GM18861 (cell line): ENCODE results near the gene DMBX1.

Experiments used
- ATAC-seq: cut with Tn5 transposase; IDR thresholded peaks from one replicate; pipeline ENCODE4 v1.9.1; 2021; ENCODE audit not compliant: unreplicated experiment

DMBX1 gene

GRCh38 chr1:46523496-46524353 lies 34.1 kb downstream of the DMBX1 start:
- no peak for ATAC-seq

DNA sequence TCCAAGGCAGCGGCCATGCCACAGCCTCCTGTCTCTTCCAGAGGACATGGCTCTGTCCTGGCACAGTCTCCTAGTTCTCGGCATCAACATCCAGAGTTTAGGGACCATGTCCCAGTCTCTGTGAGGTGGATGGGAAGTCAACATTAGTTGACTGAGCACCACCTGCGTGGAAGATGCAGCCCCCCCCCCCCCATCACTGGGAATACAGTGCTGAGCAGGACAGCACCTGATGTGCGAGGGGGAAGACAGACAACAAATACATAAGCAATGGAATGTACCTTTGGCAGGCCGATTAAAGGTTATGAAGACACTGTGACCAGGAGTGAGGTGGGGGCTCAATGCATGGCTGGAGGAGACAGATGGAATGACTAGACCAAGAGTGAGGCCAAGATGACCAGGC lies 35.2 kb downstream of the DMBX1 start:
- no peak for ATAC-seq

DNA sequence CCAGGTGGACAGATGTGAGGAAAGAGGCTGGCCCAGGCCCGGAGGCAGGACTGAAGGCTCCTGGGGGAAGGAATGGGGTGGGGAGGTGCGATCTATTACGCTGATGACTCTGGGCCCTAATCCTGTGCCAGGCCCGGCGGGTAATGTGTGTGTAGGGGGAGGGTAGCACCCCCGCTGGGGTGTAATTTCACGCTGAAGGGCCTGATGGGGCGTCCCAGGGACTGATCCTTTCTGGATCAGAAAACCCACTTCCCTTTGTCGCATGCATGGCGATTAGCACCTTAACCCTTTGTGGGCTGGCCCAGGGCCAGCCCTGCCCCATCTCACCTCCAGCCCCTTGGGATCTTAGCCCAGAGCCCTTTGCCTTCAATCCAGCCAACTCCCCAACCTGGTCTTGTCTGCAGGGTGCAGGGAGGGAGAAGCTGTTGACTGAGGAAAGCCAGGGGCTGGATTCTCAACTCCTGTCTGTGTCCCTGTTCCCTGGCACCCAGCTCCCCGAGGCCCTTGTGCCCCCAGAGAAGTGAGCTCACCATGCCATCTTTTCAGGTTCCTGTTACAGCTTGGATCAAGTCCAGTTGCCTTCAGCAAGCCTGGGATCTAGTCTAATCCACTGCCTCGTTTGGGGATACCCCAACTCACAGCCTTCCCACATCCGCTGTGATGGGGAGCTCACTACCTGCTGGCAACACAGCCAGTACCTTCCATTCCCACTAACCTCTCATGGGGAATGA lies 35.8 kb downstream of the DMBX1 start:
- ATAC-seq = no peak

DNA sequence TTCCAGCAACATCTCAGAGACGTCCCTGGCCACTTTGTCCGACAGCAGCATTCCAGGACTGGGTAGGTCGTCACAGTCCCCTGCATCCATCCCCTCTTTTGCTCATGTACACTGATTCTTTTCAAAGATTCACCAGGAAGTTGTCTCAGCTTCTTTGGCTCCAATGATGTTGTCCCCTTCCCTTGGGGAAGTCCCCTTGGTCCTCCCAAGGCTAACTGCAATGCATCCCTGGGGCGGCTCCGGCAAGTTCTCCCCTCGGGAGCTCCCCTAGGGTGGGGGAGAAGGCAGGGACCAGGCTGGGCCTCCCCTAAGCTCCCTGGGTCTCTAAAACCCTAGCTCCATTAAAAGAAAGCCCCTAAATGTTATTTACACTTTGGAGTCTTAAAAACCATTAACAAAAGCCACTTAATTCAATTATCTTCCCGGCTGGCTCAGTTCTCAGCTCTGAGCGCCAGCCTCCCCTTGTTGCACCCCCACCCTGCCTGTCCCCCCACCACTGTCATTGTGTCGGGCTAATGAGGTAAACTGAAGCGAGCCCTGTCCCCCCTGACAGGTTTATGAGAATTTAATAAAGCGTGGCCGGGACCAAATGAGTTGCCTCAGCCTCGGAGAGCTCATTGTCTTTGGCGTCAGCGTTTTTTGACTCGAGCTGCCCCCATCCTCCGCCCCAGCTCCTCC lies 36.5 kb downstream of the DMBX1 start:
- no peak for ATAC-seq

- no peak for ATAC-seq
Observed at GRCh38 chr1:46526691-46527291, 37.2 kb downstream of the DMBX1 start.

DNA sequence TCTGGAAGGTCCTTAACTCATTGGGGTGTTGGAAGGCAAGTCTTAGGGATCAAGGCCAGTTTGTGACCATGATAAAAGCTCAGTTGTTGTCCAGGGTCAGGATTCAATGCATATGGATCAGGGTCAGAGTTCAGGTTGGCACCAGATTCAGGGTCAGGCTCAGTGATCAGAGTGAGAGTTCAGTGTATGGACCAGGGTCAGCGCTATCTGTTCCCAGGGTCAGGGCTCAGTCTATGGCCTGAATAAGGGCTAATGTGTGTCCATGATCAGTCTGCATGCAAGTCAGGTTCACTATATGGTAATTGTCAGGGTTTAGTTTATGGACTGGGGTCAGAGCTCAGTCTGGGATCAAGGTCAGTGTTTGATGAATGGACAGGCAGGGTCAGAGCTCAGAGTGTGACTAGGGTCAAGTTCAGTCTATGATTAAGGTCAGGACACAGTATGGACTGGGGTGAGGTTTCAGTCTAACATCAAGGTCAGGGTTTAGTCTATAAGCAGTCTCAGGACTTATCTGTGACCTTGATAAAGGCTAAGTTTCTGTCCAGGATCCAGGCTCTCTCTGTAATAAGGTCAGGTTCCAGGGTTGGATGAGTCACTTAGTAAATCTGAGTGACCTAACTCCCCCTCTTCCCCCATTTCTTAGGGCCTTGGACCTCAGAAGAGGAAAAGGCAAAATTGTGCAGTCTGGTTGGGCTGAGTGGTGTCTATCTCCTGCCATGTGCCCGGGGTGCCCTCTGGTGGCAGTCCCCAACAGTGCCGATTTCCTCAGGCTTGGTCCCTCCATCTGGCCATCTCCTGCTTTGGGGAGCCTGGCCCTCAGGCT lies 38.0 kb downstream of the DMBX1 start:
- no peak for ATAC-seq

GRCh38 chr1:46528297-46528955 lies 38.8 kb downstream of the DMBX1 start:
- ATAC-seq = no peak

GRCh38 chr1:46529031-46529630 lies 39.5 kb downstream of the DMBX1 start:
- ATAC-seq = no peak

DNA sequence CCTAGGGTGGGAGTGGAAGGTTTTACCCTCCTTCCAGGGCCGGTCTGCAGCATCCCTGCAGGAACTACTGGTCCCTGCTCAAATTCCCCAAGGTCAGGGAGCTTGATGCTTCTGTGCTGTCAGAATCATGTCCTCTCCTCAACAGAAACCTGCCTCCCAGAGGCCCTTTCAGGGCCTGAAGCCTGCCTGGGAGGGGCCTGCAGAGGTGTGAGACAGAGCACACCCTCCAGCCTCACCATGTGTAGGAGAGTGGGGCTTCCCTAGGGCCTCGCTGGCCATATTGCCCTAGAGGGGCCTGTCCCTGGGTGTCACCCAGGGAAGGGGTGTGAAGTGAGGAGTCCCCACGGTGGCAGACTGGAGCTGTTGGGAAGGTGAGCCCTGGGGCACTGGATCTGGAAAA lies 40.7 kb downstream of the DMBX1 start:
- no peak for ATAC-seq

DNA sequence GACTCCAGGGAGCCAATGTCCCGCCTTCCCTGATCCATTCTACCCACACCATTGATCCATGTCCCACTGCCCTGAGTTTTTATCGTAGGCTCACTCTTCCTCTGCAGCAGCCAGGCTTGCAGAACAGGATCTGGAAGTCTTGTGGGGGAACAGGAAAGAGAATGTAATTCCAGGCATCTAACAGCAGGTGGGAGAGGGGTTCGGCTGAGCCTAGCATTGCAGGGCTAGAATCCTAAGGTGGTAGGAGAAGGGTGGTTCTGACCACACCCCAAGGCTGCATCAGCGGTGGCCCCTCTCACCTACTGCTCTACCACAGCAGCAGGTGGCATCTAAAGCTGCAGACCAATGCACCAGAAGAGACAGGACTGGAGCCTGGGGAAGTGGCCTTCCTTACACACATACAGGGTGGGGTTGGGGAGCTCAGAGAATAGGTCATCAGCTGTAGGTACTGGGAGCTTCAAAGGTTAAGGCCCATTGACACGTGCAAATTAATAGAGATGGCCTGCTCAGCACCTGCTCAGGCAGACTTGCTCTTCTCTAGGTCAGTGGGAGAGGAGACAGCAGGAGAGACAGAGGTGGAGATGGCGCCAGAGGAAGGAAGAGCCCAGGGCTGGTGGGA lies 41.3 kb downstream of the DMBX1 start:
- no peak for ATAC-seq

DNA sequence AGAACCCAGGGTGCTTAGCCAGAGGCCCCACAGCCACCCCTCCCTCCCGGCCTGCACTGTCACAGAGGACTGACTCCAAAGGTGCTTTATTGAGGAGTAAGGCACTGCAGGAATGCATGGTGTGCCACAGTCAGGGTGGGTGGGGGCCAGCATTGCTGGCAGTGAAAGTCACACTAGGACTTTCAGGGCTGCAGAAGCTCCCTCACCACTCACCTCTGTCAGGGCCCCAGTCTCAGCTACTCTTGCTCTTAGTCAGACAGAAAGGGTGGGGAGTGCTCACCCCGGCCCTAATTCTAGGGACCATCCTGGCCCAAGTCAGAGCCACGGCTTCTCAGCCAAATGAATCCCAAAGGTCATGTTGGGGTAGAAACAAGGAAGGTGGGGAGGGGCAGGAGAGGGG lies 42.5 kb downstream of the DMBX1 start:
- ATAC-seq = no peak

- ATAC-seq = no peak
Observed at GRCh38 chr1:46532498-46533178, 43.0 kb downstream of the DMBX1 start.

DNA sequence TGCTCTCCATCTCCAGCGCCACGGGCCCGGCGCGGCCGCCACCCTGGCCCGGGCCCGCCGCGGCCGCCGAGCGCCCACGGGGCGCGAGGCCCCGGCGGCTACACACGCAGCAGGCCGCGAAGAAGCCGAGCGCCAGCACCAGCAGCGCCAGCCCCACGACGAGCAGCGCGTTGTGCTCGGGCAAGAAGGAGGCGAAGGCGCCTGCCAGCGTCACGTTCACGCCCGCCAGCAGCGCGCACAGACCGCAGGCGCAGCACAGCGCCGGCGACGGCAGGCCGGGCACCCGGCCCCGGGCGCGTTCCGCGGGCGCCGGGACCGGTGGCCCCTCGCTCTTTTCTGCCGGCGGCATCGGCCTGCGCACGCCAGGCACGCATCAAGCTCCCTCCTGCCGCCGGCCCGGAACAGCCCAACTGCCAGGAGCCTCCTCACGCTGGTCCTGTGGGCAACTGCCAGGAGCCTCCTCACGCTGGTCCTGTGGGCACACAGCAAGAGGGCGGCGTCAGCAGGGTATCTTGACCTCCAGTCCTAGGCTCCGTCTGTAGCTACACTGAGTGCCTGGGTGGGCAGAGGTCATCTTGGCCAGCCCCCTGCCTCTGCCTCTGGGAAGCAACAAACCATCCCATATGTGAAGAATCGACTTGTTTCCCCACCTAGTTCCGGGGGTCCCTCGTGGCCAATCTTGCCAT lies 43.7 kb downstream of the DMBX1 start:
- no peak for ATAC-seq

- ATAC-seq = no peak
Observed at GRCh38 chr1:46535063-46535462, 45.4 kb downstream of the DMBX1 start.

DNA sequence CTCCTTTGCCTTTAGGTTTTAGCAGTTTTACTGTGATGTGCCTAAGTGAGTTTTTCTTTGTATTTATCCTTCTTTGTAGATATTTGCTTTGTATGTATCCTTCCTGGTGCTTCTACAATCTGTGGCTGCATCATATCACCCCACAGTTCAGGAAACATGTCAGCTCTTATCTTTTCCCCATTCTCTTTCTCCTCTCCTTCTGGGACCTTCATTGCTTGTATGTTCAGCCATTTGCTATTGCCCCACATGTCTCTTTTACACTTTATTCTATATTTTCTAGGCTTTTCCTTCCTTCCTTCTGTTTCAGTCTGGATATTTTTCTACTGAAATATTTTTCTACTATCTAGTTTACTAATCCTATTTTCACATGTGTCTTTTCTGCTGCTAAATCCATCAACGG lies 46.9 kb downstream of the DMBX1 start:
- ATAC-seq = no peak

GRCh38 chr1:46537651-46538050 lies 48.0 kb downstream of the DMBX1 start:
- no peak for ATAC-seq

DNA sequence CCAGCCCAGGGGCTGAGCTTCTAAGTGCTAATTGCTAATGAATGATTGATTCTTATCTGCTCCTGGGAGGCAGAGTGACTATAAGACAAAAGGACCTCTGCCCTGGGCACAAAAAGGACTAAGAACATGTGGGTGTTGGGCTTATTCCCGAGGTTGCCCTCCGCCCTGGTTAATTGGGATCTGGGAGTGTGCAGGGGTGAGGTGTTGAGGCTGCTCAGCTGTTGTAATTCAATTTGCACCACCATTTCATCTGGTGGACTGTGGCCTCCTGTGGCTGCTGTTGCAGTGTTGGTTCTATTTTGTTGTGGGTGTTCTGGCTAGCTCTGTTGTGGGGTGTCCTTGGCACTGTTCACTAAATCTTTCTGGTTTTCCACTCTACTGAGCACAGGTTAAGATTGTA lies 48.5 kb downstream of the DMBX1 start:
- no peak for ATAC-seq
